ENCODE measurements around the gene CUL4A. TPM values are rescaled to one million over a fixed set of nuclear protein-coding genes. Genes with fewer than 3 reads are reported as not detected.

CUL4A gene
- total and polyA plus RNA-seq, 2 experiments from 2014 or later, result 52.2 to 85.3 TPM

GRCh38 chr13:113209759-113210421 is 477 bp downstream of the CUL4A start:
- Histone ChIP-seq H3K27ac (peak overlapping the region; percentile 100), H3K4me3 (peak overlapping the region; percentile 38), H3K27me3 (no peaks in the 10 kb centered on the region), H3K36me3 (replicated peaks; ENCODE audit: insufficient read depth, low read depth) (no peaks in the 10 kb centered on the region), H3K4me1 (ENCODE audit: insufficient read depth) (peaks cover 18% of the 10 kb centered on the region), H4K20me1 (ENCODE audit: insufficient read depth, poor library complexity, severe bottlenecking) (peaks cover 47% of the 10 kb centered on the region), H3K4me2 (peak overlapping the region; percentile 83), H3K9me3 (ENCODE audit: low read depth) (no peaks in the 10 kb centered on the region), H2AFZ (peak overlapping the region; percentile 87), H3K9me2 (replicated peaks; ENCODE audit: insufficient read depth) (no peaks in the 10 kb centered on the region), H3K79me2 (peaks cover 85% of the 10 kb centered on the region)
- no peak for TF ChIP-seq EZH2 (IDR thresholded peaks at IDR 0.05; ENCODE audit: borderline replicate concordance)
- TF ChIP-seq CTCF (IDR thresholded peaks at IDR 0.05; ENCODE audit: poor library complexity), result no peak
- TF ChIP-seq EZH2phosphoT487 (IDR thresholded peaks at IDR 0.05; ENCODE audit: low read depth, severe bottlenecking, unreplicated experiment), result no peak
- WGBS (ENCODE audit: low lambda C conversion rate, missing lambda C conversion rate), result under 1% methylated on average over 37 of the region's 67 CpGs
- peak; percentile 82 for DNase-seq (ENCODE audit: low spot score)

GRCh38 chr13:113210833-113211232 is 1.4 kb downstream of the CUL4A start:
- peaks cover 18% of the 10 kb centered on the region for H3K4me1 ChIP-seq (ENCODE audit: insufficient read depth)
- TF ChIP-seq CTCF (IDR thresholded peaks at IDR 0.05; ENCODE audit: poor library complexity), result no peak
- TF ChIP-seq EZH2 (IDR thresholded peaks at IDR 0.05; ENCODE audit: borderline replicate concordance), result no peak
- TF ChIP-seq EZH2phosphoT487 (IDR thresholded peaks at IDR 0.05; ENCODE audit: low read depth, severe bottlenecking, unreplicated experiment), result no peak
- H4K20me1 ChIP-seq (ENCODE audit: insufficient read depth, poor library complexity, severe bottlenecking), result peaks cover 56% of the 10 kb centered on the region
- no peak overlapping the region for H2AFZ ChIP-seq
- no peaks in the 10 kb centered on the region for H3K27me3 ChIP-seq
- H3K4me2 ChIP-seq, result peak overlapping the region; percentile 83
- 96% methylated on average over 6 of the region's 6 CpGs for WGBS (ENCODE audit: low lambda C conversion rate, missing lambda C conversion rate)
- H3K27ac ChIP-seq, result no peak overlapping the region
- H3K36me3 ChIP-seq (replicated peaks; ENCODE audit: insufficient read depth, low read depth), result no peaks in the 10 kb centered on the region
- peak overlapping the region; percentile 38 for H3K4me3 ChIP-seq
- peaks cover 85% of the 10 kb centered on the region for H3K79me2 ChIP-seq
- no peak for DNase-seq (ENCODE audit: low spot score)
- no peaks in the 10 kb centered on the region for H3K9me2 ChIP-seq (replicated peaks; ENCODE audit: insufficient read depth)
- no peaks in the 10 kb centered on the region for H3K9me3 ChIP-seq (ENCODE audit: low read depth)

- H3K9me2 ChIP-seq (replicated peaks; ENCODE audit: insufficient read depth), result no peaks in the 10 kb centered on the region
Observed at GRCh38 chr13:113211774-113212173, 2.4 kb downstream of the CUL4A start.

More at GRCh38 chr13:113211774-113212173, 2.4 kb downstream of the CUL4A start:
- no peak for DNase-seq (ENCODE audit: low spot score)
- no peak for TF ChIP-seq EZH2phosphoT487 (IDR thresholded peaks at IDR 0.05; ENCODE audit: low read depth, severe bottlenecking, unreplicated experiment)
- no peak for TF ChIP-seq EZH2 (IDR thresholded peaks at IDR 0.05; ENCODE audit: borderline replicate concordance)
- no peak for TF ChIP-seq CTCF (IDR thresholded peaks at IDR 0.05; ENCODE audit: poor library complexity)
- H3K27ac ChIP-seq, result no peak overlapping the region
- peak overlapping the region; percentile 83 for H3K4me2 ChIP-seq
- no peak overlapping the region for H2AFZ ChIP-seq
- no peaks in the 10 kb centered on the region for H3K9me3 ChIP-seq (ENCODE audit: low read depth)
- H3K79me2 ChIP-seq, result peaks cover 83% of the 10 kb centered on the region
- H3K27me3 ChIP-seq, result no peaks in the 10 kb centered on the region
- H4K20me1 ChIP-seq (ENCODE audit: insufficient read depth, poor library complexity, severe bottlenecking), result peaks cover 65% of the 10 kb centered on the region
- 96% methylated on average over 10 of the region's 10 CpGs for WGBS (ENCODE audit: low lambda C conversion rate, missing lambda C conversion rate)
- H3K4me3 ChIP-seq, result no peak overlapping the region
- H3K36me3 ChIP-seq (replicated peaks; ENCODE audit: insufficient read depth, low read depth), result no peaks in the 10 kb centered on the region
- H3K4me1 ChIP-seq (ENCODE audit: insufficient read depth), result peaks cover 23% of the 10 kb centered on the region
